HG03103 (cell line): ENCODE results near the gene ROR1.
"Not testable (repeated sequence)": the region's sequence is repeated elsewhere in the genome, so short reads cannot be mapped to it uniquely, and the experiment has no call there.

Experiments
- ATAC-seq: cut with Tn5 transposase; IDR thresholded peaks from one replicate; pipeline ENCODE4 v1.9.1; 2021; ENCODE audit warnings: low read depth; ENCODE audit not compliant: unreplicated experiment

The ROR1 gene

GRCh38 chr1:63757334-63757733, 16.5 kb upstream of the ROR1 start:
- no peak for ATAC-seq

GRCh38 chr1:63758791-63759190, 15.0 kb upstream of the ROR1 start:
- no peak for ATAC-seq

GRCh38 chr1:63759778-63760177, 14.0 kb upstream of the ROR1 start:
- no peak for ATAC-seq

- ATAC-seq, result no peak
Measured at GRCh38 chr1:63770381-63770780, 3.4 kb upstream of the ROR1 start.

GRCh38 chr1:63772201-63772600, 1.6 kb upstream of the ROR1 start:
- ATAC-seq, result no peak

- no peak for ATAC-seq
Measured at GRCh38 chr1:63772876-63773275, 941 bp upstream of the ROR1 start.

GRCh38 chr1:63773496-63773814, 362 bp upstream of the ROR1 start:
- ATAC-seq, result peak; percentile 22

GRCh38 chr1:63774617-63775417, 1.0 kb downstream of the ROR1 start:
- no peak for ATAC-seq

GRCh38 chr1:63775418-63776127, 1.8 kb downstream of the ROR1 start:
- no peak for ATAC-seq

GRCh38 chr1:63777286-63777685, 3.5 kb downstream of the ROR1 start:
- ATAC-seq, result no peak

- no peak for ATAC-seq
Measured at GRCh38 chr1:63777965-63778880, 4.4 kb downstream of the ROR1 start.

- ATAC-seq, result no peak
Measured at GRCh38 chr1:63779338-63780211, 5.8 kb downstream of the ROR1 start.

GRCh38 chr1:63780565-63780964, 6.7 kb downstream of the ROR1 start:
- no peak for ATAC-seq

GRCh38 chr1:63782982-63783381, 9.2 kb downstream of the ROR1 start:
- ATAC-seq, result no peak

- ATAC-seq, result no peak
Measured at GRCh38 chr1:63784083-63784482, 10.3 kb downstream of the ROR1 start.

- ATAC-seq, result no peak
Measured at GRCh38 chr1:63784489-63785390, 10.9 kb downstream of the ROR1 start.

GRCh38 chr1:63787270-63787669, 13.5 kb downstream of the ROR1 start:
- not testable (repeated sequence) for ATAC-seq

GRCh38 chr1:63787875-63788274, 14.1 kb downstream of the ROR1 start:
- no peak for ATAC-seq
